ENCODE results near the gene PPP1R9B.
A peak's percentile ranks its signal among the peaks of the same experiment; 100 is the strongest.

Gene PPP1R9B

DNA sequence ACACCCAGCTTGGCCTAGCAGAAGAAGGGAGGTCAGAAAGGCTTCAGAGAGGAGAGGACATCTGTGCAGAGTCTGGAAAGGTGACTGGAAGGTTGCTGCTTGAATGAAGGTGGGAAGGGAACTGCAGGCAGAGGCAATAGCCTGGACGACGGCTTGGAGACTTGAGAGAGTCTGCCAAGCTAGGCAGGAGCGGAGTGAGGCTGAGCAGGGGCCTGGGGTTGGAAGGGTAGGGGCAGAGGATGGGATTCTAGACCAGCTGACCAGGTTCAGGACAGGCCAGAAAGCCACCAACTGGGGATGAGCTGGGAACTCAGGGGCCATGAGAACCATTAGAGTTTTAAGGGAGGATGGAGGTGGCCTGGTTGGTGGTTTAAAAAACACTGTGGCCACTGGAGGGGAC, 15.0 kb upstream of the PPP1R9B start:
- Histone ChIP-seq H3K4me1 (ENCODE audit: control insufficient read depth, insufficient read depth, low read length) (peaks cover 14% of the 10 kb centered on the region), H3K9me3 (ENCODE audit: control insufficient read depth, low read length) (no peaks in the 10 kb centered on the region), H3K4me3 (ENCODE audit: insufficient read depth, low read depth, low read length) (no peak overlapping the region), H3K27ac (ENCODE audit: insufficient read depth, low read depth, low read length, poor library complexity, severe bottlenecking) (no peak overlapping the region), H3K36me3 (ENCODE audit: control insufficient read depth, insufficient read depth, low read length) (no peaks in the 10 kb centered on the region), H3K27me3 (ENCODE audit: control insufficient read depth, insufficient read depth, low read length, poor library complexity, severe bottlenecking) (peaks cover 3% of the 10 kb centered on the region)
- WGBS, 2 experiments = 89 to 91% methylated on average over 3 of the region's 3 CpGs

DNA sequence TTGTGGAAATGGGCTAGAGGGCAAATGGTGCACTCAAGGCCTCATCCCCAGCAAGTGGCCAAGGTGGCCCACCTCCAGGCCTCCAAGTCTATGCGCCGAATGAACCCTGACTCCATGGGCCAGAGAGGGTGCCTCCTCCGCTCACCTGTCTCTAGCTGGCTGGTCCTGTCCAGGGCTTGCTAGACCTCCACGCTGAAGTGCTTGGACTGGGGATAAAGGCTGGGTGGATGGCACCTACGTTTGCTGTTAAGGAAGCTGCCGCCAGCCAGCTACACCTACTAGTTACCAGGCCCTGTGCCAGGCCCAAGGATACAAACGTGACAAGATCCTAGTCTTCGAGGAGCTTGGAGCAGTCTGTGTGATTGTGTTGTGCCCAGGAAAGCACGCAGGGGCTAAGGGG, 14.6 kb upstream of the PPP1R9B start:
- Histone ChIP-seq H3K36me3 (ENCODE audit: control insufficient read depth, insufficient read depth, low read length) (no peaks in the 10 kb centered on the region), H3K4me3 (ENCODE audit: insufficient read depth, low read depth, low read length) (no peak overlapping the region), H3K27me3 (ENCODE audit: control insufficient read depth, insufficient read depth, low read length, poor library complexity, severe bottlenecking) (peaks cover 3% of the 10 kb centered on the region), H3K27ac (ENCODE audit: insufficient read depth, low read depth, low read length, poor library complexity, severe bottlenecking) (no peak overlapping the region), H3K4me1 (ENCODE audit: control insufficient read depth, insufficient read depth, low read length) (peaks cover 14% of the 10 kb centered on the region), H3K9me3 (ENCODE audit: control insufficient read depth, low read length) (no peaks in the 10 kb centered on the region)
- WGBS, 2 experiments = 90 to 95% methylated on average over 9 of the region's 9 CpGs

DNA sequence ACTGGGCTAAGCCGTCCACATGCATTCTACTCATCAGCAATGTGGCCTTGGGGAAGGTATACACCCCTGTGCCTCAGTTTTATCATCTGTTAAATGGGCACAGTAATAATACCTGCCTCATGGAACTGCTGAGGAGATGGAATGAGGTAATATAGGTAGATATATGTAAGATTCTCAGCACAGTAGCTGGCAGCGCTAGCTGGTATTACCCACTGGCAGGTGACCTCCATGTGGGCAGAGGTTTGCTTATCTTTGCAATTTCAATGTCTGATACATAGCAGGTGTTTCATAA, 14.2 kb upstream of the PPP1R9B start:
- no peaks in the 10 kb centered on the region for H3K9me3 ChIP-seq (ENCODE audit: control insufficient read depth, low read length)
- H3K36me3 ChIP-seq (ENCODE audit: control insufficient read depth, insufficient read depth, low read length) = no peaks in the 10 kb centered on the region
- 90 to 94% methylated on average over 2 of the region's 2 CpGs for WGBS, 2 experiments
- H3K27me3 ChIP-seq (ENCODE audit: control insufficient read depth, insufficient read depth, low read length, poor library complexity, severe bottlenecking) = peaks cover 3% of the 10 kb centered on the region
- no peak overlapping the region for H3K27ac ChIP-seq (ENCODE audit: insufficient read depth, low read depth, low read length, poor library complexity, severe bottlenecking)
- H3K4me1 ChIP-seq (ENCODE audit: control insufficient read depth, insufficient read depth, low read length) = peaks cover 14% of the 10 kb centered on the region
- H3K4me3 ChIP-seq (ENCODE audit: insufficient read depth, low read depth, low read length) = no peak overlapping the region

DNA sequence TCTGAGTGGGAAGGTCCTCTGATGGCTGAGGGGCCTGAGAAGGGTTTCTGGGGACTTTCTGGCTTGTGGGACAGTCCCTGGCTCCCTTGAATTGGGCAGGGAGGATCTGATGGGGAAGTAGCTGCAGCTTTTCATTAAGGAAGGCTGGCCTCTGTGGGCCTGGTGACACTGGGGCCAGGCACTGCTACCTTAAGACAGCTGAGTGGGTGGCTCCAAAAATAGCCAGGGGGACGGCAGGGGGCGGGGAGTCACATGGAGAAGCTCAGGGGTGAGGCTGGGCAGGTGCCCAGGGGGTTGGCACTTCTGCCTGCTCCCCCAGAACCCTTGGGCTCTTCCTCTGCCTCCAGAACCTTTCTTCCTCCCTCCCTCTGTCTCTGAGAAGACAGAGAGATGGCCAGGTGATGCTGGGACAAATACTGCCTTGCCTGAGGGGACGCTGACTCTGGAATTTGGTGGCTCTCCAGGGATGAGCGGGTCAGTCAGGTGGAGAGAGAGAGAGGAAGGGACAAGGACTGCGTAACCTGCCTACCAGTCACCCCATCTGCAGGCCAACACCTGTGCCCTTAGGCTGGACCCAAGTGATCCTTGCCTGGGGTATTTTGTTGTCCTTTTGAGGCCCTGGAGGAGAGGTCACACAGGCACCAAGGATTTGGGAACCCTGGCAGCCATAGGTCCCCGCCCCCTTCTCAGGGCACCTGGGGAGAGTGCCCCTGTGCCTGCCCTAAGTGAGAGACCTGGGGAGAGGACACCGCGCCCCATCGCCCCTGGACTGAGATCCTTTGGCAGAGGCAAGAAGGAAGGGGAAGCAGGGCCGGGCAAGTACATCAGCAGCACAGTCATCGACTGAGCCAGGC, 13.6 kb upstream of the PPP1R9B start:
- Histone ChIP-seq H3K27me3 (ENCODE audit: control insufficient read depth, insufficient read depth, low read length, poor library complexity, severe bottlenecking) (peaks cover 3% of the 10 kb centered on the region), H3K9me3 (ENCODE audit: control insufficient read depth, low read length) (no peaks in the 10 kb centered on the region), H3K27ac (ENCODE audit: insufficient read depth, low read depth, low read length, poor library complexity, severe bottlenecking) (no peak overlapping the region), H3K4me3 (ENCODE audit: insufficient read depth, low read depth, low read length) (no peak overlapping the region), H3K4me1 (ENCODE audit: control insufficient read depth, insufficient read depth, low read length) (peaks cover 14% of the 10 kb centered on the region), H3K36me3 (ENCODE audit: control insufficient read depth, insufficient read depth, low read length) (no peaks in the 10 kb centered on the region)
- 85 to 89% methylated on average over 11 of the region's 11 CpGs for WGBS, 2 experiments

DNA sequence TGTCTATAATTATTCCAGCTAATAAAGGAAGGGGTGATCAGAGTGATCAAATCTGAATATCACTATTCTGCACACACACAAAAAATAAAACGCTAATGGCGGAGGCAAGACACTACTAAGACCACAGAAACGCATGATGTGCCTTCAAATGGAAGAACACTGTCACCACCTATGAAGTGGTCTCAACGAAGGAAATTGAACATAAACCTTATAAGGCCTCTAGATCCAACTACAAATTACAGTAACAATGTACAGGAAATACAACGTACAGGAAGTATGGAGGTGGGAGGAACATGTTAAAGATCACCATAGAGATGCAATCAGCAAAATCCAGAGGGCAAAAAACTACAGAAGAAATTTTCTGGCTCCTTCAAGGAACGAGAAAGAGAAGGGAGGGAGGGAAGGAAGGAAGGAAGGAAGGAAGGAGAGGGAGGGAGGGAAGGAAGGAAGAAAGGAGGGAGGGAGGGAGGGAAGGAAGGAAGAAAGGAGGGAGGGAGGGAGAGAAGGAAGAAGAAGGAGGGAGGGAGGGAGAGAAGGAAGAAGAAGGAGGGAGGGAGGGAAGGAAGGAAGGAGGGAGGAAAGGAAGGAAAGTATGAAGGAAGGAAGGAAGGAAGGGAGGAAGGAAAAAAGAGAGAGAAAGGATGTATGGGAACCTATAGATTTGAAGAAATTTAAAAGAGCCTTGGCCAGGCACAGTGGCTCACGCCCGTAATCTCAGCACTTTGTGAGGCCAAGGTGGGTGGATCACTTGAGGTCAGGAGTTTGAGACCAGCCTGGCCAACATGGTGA, 12.2 kb upstream of the PPP1R9B start:
- H3K27me3 ChIP-seq (ENCODE audit: control insufficient read depth, insufficient read depth, low read length, poor library complexity, severe bottlenecking) = peaks cover 3% of the 10 kb centered on the region
- H3K27ac ChIP-seq (ENCODE audit: insufficient read depth, low read depth, low read length, poor library complexity, severe bottlenecking) = no peak overlapping the region
- H3K4me3 ChIP-seq (ENCODE audit: insufficient read depth, low read depth, low read length) = no peak overlapping the region
- no peaks in the 10 kb centered on the region for H3K9me3 ChIP-seq (ENCODE audit: control insufficient read depth, low read length)
- H3K36me3 ChIP-seq (ENCODE audit: control insufficient read depth, insufficient read depth, low read length) = no peaks in the 10 kb centered on the region
- 92 to 93% methylated on average over 8 of the region's 8 CpGs for WGBS, 2 experiments
- peaks cover 14% of the 10 kb centered on the region for H3K4me1 ChIP-seq (ENCODE audit: control insufficient read depth, insufficient read depth, low read length)

DNA sequence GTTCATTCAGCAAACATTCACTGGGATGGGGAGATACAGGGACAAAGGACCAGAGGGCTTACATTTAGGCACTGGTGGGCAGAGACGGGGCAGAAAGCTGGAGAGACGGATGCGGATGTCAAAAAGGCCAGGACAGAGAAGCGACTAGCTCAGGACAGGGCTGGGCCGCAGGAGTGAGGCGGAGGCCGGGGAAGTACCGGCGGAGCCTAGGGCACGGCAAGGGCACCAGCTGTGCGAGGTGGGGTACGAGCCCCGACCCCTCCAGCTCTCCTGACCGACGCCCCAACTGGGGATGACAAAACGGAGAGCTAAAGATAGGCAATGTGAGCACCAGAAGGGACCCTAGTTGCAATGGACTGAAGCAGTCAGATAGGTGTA, 11.4 kb upstream of the PPP1R9B start:
- 75% methylated on average over 16 of the region's 16 CpGs for WGBS, 2 experiments
- Histone ChIP-seq H3K4me3 (ENCODE audit: insufficient read depth, low read depth, low read length) (no peak overlapping the region), H3K36me3 (ENCODE audit: control insufficient read depth, insufficient read depth, low read length) (no peaks in the 10 kb centered on the region), H3K4me1 (ENCODE audit: control insufficient read depth, insufficient read depth, low read length) (peaks cover 14% of the 10 kb centered on the region), H3K27ac (ENCODE audit: insufficient read depth, low read depth, low read length, poor library complexity, severe bottlenecking) (peak overlapping the region; percentile 81), H3K27me3 (ENCODE audit: control insufficient read depth, insufficient read depth, low read length, poor library complexity, severe bottlenecking) (peaks cover 3% of the 10 kb centered on the region), H3K9me3 (ENCODE audit: control insufficient read depth, low read length) (no peaks in the 10 kb centered on the region)

DNA sequence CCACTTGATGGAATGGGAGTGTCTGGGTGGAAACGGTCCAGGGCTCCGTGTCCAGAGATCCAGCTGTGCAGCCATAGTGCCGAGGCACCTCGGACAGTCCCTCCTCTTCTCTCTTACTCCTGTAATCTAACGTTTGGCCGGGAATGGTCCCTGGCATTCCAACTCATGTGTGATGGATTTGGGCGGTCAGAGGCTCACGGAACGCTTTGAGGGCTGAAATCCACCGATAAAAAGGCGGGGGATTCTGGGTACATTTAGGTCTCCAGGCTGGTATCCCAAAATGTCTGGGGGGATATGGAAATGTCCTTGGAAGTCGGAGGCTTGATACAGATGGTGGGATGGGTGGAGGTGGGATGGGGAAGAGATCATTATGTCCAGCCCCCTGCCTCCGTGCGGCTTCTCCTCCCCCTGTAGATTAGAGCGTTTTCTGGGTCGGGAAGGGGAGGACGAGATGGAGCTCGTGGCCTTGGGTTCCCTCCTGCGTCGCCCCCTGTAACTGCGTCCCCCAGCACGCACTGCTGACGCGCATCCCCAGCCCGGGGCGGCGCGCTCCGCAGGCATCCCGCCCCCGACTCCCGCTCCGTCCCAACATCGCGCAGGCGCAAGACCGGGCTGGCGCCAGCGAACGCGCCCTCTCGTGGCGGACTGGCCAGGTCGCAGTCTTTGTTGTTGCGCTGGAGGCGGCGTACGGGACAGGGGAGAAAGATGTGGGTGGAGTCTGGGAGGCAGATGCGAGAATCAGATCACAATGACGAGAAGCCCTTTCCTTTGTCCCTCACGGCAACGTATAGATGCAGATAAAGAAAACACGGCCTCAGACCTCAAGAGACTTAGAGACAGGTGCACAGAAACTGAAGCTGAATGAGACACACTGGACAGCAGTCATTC, 10.8 kb upstream of the PPP1R9B start:
- Histone ChIP-seq H3K9me3 (ENCODE audit: control insufficient read depth, low read length) (no peaks in the 10 kb centered on the region), H3K36me3 (ENCODE audit: control insufficient read depth, insufficient read depth, low read length) (no peaks in the 10 kb centered on the region), H3K4me3 (ENCODE audit: insufficient read depth, low read depth, low read length) (peak overlapping the region; percentile 31), H3K4me1 (ENCODE audit: control insufficient read depth, insufficient read depth, low read length) (peaks cover 12% of the 10 kb centered on the region), H3K27me3 (ENCODE audit: control insufficient read depth, insufficient read depth, low read length, poor library complexity, severe bottlenecking) (peaks cover 3% of the 10 kb centered on the region), H3K27ac (ENCODE audit: insufficient read depth, low read depth, low read length, poor library complexity, severe bottlenecking) (peak overlapping the region; percentile 81)
- 1 to 2% methylated on average over 53 of the region's 53 CpGs for WGBS, 2 experiments

DNA sequence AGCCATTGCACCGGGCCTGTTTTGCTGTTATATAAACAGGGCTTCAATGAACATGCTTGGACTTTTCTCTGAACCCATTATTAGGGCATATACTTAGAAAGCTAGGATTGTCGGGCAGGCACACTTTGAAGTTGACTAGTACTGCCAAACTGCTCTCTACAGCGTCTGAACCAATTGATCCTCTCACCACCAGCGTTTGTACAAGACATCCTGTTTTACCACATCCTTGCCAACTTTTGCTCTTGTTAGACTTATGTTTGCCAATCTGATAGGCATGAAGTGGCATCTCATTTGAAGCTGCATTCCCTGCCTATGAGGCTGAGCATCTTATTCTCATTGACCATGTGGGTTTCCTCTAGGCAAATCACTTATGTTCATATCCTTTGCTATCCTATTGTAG, 7.4 kb upstream of the PPP1R9B start:
- no peak overlapping the region for H3K27ac ChIP-seq (ENCODE audit: insufficient read depth, low read depth, low read length, poor library complexity, severe bottlenecking)
- no peaks in the 10 kb centered on the region for H3K9me3 ChIP-seq (ENCODE audit: control insufficient read depth, low read length)
- peaks cover 8% of the 10 kb centered on the region for H3K4me1 ChIP-seq (ENCODE audit: control insufficient read depth, insufficient read depth, low read length)
- peaks cover 3% of the 10 kb centered on the region for H3K27me3 ChIP-seq (ENCODE audit: control insufficient read depth, insufficient read depth, low read length, poor library complexity, severe bottlenecking)
- no peaks in the 10 kb centered on the region for H3K36me3 ChIP-seq (ENCODE audit: control insufficient read depth, insufficient read depth, low read length)
- 92% methylated on average over 4 of the region's 4 CpGs for WGBS, 2 experiments
- H3K4me3 ChIP-seq (ENCODE audit: insufficient read depth, low read depth, low read length) = no peak overlapping the region

DNA sequence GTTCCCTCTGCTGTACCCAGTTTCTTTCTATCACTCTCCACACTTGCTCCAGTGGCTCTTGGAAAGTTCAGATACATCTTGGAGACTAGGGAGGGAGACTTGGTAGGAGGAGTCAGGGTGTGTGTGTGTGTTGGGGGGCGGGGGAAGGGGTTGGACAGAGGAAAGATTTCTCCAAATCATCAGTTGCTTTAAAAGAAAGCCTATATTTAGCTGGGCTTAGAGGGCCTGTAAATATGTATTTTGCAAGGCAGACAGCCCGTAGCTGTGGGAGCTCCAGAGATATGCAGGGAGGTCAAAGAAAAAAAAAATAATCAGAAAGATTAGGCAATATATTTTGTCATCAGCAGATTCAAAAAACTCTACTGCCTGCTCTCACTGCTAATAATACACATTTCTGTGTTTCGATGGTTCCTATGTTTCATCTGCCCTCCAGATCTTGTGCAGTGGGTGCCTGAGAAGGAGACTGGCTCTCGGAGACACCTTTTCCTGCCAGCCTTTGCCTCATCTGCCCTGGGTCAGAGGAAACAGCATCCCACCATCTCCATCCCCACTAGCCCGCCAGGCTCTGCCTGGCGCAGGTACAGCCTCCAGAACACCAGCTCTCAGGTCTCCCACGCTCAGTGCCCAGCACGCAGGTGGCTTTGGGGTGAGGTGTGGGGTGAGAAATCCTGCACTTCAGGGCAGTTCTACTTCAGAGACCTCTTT, 4.8 kb upstream of the PPP1R9B start:
- Histone ChIP-seq H3K4me1 (ENCODE audit: control insufficient read depth, insufficient read depth, low read length) (peaks cover 10% of the 10 kb centered on the region), H3K27me3 (ENCODE audit: control insufficient read depth, insufficient read depth, low read length, poor library complexity, severe bottlenecking) (peaks cover 4% of the 10 kb centered on the region), H3K36me3 (ENCODE audit: control insufficient read depth, insufficient read depth, low read length) (no peaks in the 10 kb centered on the region), H3K4me3 (ENCODE audit: insufficient read depth, low read depth, low read length) (no peak overlapping the region), H3K27ac (ENCODE audit: insufficient read depth, low read depth, low read length, poor library complexity, severe bottlenecking) (no peak overlapping the region), H3K9me3 (ENCODE audit: control insufficient read depth, low read length) (no peaks in the 10 kb centered on the region)
- 83 to 92% methylated on average over 5 to 8 of the region's 8 CpGs for WGBS, 2 experiments

All from ectodermal cell (in vitro differentiated cells).